Gastroesophageal sphincter (tissue), 4 donors: ENCODE results near the gene PDZD2. TPM values are rescaled to one million over a fixed set of nuclear protein-coding genes. Genes with fewer than 3 reads are reported as not detected.

Source experiments
- ATAC-seq: fragments of 150-250 bp; one replicate; pipeline ENCODE4 v1.9.1; 2016; ENCODE audit warnings: mild to moderate bottlenecking, moderate library complexity
- H3K27ac ChIP-seq, 4 donors: fragments of 200-600 bp; sonication (generic) in 3 of 4; 1 replicate in 3 of 4; 2 replicates in 1 of 4; pipeline ENCODE4 v1.5.1; 2016 to 2019
- H3K27me3 ChIP-seq: fragments of 200-600 bp; sonication (generic); one replicate; pipeline ENCODE4 v1.5.1; 2019
- H3K36me3 ChIP-seq, 2 donors: fragments of 200-600 bp; sonication (generic); one replicate each; pipeline ENCODE4 v1.5.1; 2019; ENCODE audit warnings: control low read depth in 1 of 2
- H3K4me1 ChIP-seq, 3 donors: fragments of 200-600 bp; sonication (generic); 1 replicate in 2 of 3; 2 replicates in 1 of 3; pipeline ENCODE4 v1.5.1; 2016 to 2019; ENCODE audit warnings: control low read depth in 2 of 3
- H3K4me3 ChIP-seq, 2 donors: fragments of 200-600 bp; sonication (generic); one replicate each; pipeline ENCODE4 v1.5.1; 2019; ENCODE audit warnings: mild to moderate bottlenecking in 1 of 2, moderate library complexity in 1 of 2
- H3K9me3 ChIP-seq, 3 donors: fragments of 200-600 bp; sonication (generic); one replicate each; pipeline ENCODE4 v1.5.1; 2017 to 2019; ENCODE audit warnings: control low read depth in 2 of 3
- EP300 ChIP-seq: sonication (generic); formaldehyde crosslinking; IDR thresholded peaks from one replicate; pipeline ENCODE4 v1.6.1; 2017; ENCODE audit warnings: antibody characterized with exemption, mild to moderate bottlenecking
- POLR2A ChIP-seq, 2 donors: fragments of 450-650 bp; IDR thresholded peaks; one replicate each; pipeline ENCODE4 v1.6.1; 2017; ENCODE audit warnings: antibody characterized with exemption in 2 of 2, mild to moderate bottlenecking in 2 of 2, moderate library complexity in 1 of 2
- POLR2AphosphoS5 ChIP-seq: sonication (generic); formaldehyde crosslinking; IDR thresholded peaks from one replicate; pipeline ENCODE4 v1.6.1; 2017; ENCODE audit warnings: antibody characterized with exemption
- WGBS, 2 donors: methylation state at CpG; one replicate each; pipeline ENCODE4 v1.1.5; 2018; ENCODE audit warnings: low coverage in 1 of 2; 5-methylcytosine and 5-hydroxymethylcytosine counted together
- total RNA-seq, 4 donors: library from RNA; depleted of rRNA; stranded (reverse); fragments of >200 nt; gene quantifications; one replicate each; pipeline ENCODE4 v1.1.0, GENCODE V29; 2016
- TF ChIP-seq, protein P1 (sequence below), 4 experiments: fragments of 200-600 bp in 2 of 4; fragments of 450-650 bp in 2 of 4; sonication (generic) in 1 of 4; IDR thresholded peaks; one replicate each; pipeline ENCODE4 v1.5.1; 2017 to 2019; ENCODE audit warnings: antibody characterized with exemption in 4 of 4, mild to moderate bottlenecking in 2 of 4, moderate library complexity in 2 of 4

The PDZD2 gene
- total RNA-seq, 4 donors from 2014 or later: 8.6 to 19.4 (median 14.0) TPM

DNA sequence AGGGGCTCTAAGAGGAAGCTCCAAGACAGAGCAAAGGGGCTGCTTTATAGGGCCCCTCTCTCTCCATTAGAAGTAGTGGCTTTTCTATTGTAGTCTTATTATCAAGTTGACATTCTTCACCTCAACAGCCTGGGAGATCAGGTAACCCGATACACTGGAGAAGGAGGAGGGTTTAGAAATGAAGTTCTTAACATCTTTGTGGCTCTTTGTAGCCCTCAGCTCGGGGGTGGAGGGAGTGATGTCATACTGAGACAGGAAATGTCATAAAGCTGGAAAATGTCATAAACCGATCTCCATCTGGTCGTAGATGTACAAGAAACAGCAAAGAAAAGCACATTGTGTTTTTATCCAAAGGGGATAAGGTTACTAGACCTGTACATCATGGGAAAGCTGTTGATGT, 17.9 kb downstream of the PDZD2 start:
- H3K4me3 ChIP-seq: no peak overlapping the region
- H3K27me3 ChIP-seq: no peaks in the 10 kb centered on the region
- H3K36me3 ChIP-seq: no peaks in the 10 kb centered on the region
- no peak overlapping the region for H3K27ac ChIP-seq
- no peaks in the 10 kb centered on the region for H3K9me3 ChIP-seq
- TF ChIP-seq, protein P1, sequence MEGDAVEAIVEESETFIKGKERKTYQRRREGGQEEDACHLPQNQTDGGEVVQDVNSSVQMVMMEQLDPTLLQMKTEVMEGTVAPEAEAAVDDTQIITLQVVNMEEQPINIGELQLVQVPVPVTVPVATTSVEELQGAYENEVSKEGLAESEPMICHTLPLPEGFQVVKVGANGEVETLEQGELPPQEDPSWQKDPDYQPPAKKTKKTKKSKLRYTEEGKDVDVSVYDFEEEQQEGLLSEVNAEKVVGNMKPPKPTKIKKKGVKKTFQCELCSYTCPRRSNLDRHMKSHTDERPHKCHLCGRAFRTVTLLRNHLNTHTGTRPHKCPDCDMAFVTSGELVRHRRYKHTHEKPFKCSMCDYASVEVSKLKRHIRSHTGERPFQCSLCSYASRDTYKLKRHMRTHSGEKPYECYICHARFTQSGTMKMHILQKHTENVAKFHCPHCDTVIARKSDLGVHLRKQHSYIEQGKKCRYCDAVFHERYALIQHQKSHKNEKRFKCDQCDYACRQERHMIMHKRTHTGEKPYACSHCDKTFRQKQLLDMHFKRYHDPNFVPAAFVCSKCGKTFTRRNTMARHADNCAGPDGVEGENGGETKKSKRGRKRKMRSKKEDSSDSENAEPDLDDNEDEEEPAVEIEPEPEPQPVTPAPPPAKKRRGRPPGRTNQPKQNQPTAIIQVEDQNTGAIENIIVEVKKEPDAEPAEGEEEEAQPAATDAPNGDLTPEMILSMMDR (IDR thresholded peaks at IDR 0.05): no peak
- TF ChIP-seq EP300 (no peak), POLR2AphosphoS5 (no peak), POLR2A (IDR thresholded peaks at IDR 0.05) (no peak)
- no peaks in the 10 kb centered on the region for H3K4me1 ChIP-seq
- 58 to 76% methylated on average over 3 to 4 of the region's 4 CpGs for WGBS, 2 donors
- ATAC-seq: no peak

DNA sequence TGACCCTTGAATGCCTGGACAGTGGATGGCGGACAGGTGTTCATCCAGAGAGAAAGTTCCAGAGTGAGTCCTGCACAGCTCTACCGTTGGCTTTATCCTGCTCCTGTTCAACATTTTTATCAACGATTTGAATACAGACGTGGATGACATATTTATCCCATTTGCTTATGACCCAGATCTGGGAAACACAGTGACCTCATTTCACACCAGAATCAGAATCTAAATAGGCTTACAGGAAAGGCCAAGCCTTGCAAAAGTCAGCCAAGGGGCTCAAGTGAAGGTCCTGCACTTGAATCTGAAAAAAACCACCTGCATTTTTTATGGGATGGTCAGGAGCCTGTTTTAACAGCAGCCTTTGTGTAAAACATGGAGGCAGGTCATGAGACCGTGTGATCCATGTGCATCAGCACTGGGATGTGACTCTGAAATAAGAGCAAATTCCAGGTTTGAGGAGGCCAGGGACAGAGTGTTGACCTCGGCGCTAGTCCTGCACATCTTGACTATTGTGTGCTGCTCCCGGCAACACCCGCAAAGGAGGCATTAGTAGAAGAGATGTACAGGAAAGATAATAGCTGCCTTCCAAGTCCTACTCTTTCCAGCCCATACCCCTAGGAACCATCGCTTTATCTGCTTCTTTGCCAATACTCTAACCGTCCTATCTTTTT, 18.5 kb downstream of the PDZD2 start:
- no peaks in the 10 kb centered on the region for H3K9me3 ChIP-seq
- no peaks in the 10 kb centered on the region for H3K4me1 ChIP-seq
- no peaks in the 10 kb centered on the region for H3K27me3 ChIP-seq
- no peak for ATAC-seq
- no peak overlapping the region for H3K4me3 ChIP-seq
- 54 to 78% methylated on average over 2 to 11 of the region's 11 CpGs for WGBS, 2 donors
- H3K36me3 ChIP-seq: no peaks in the 10 kb centered on the region
- H3K27ac ChIP-seq: no peak overlapping the region
- TF ChIP-seq EP300: no peak
- no peak for TF ChIP-seq POLR2AphosphoS5
- TF ChIP-seq POLR2A (IDR thresholded peaks at IDR 0.05): no peak
- TF ChIP-seq, protein P1 (IDR thresholded peaks at IDR 0.05): no peak

DNA sequence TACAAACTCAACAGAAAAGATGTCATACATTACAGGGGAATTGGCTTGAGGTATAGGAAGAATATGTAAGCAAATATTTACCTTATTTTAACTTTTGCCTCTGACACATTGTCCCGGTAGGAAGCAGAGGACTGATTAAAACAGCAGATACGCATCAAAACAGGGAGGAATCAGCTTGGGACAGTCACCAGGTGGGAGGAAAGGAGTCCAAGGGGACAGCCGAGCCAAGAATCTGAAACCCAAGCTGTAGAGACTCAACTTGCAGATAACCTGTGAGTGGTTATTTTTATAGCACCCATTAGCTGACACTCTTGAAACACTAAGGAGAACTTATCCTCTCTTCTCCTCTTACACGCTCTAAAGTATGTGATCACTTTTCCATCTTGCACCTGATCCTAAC, 22.3 kb downstream of the PDZD2 start:
- Histone ChIP-seq H3K27ac (no peak overlapping the region), H3K4me1 (no peaks in the 10 kb centered on the region), H3K9me3 (no peaks in the 10 kb centered on the region), H3K27me3 (no peaks in the 10 kb centered on the region), H3K36me3 (no peaks in the 10 kb centered on the region), H3K4me3 (no peak overlapping the region)
- no peak for TF ChIP-seq POLR2A (IDR thresholded peaks at IDR 0.05)
- TF ChIP-seq POLR2AphosphoS5: no peak
- TF ChIP-seq, protein P1 (IDR thresholded peaks at IDR 0.05): no peak
- TF ChIP-seq EP300: no peak
- WGBS, 2 donors: 70 to 75% methylated on average over 2 to 4 of the region's 4 CpGs
- no peak for ATAC-seq

DNA sequence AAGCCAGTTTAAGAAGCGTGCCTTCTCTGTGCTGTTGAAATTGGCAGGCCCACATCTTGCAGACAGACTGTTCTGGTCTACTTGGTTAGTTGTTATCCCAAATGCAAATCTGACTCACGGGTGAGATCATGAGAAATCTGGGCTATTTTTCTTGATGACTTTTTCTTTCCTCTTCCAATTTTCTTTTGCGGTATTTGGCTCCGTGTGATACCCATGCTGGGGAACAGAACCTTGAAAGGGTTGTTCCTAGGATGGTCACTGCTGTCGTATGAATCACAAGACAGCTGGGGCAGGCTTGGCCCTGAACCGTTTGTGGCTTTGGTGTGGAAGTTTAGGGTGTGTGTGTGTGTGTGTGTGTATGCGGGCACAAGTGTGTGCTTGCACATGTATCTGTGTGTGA, 24.6 kb downstream of the PDZD2 start:
- no peaks in the 10 kb centered on the region for H3K36me3 ChIP-seq
- H3K27ac ChIP-seq: no peak overlapping the region
- TF ChIP-seq POLR2A (IDR thresholded peaks at IDR 0.05) (no peak), EP300 (no peak), POLR2AphosphoS5 (no peak)
- TF ChIP-seq, protein P1 (IDR thresholded peaks at IDR 0.05): no peak
- H3K27me3 ChIP-seq: no peaks in the 10 kb centered on the region
- no peak overlapping the region for H3K4me3 ChIP-seq
- WGBS, 2 donors: 57 to 68% methylated on average over 4 to 7 of the region's 7 CpGs
- H3K9me3 ChIP-seq: no peaks in the 10 kb centered on the region
- H3K4me1 ChIP-seq: no peaks in the 10 kb centered on the region
- ATAC-seq: no peak

DNA sequence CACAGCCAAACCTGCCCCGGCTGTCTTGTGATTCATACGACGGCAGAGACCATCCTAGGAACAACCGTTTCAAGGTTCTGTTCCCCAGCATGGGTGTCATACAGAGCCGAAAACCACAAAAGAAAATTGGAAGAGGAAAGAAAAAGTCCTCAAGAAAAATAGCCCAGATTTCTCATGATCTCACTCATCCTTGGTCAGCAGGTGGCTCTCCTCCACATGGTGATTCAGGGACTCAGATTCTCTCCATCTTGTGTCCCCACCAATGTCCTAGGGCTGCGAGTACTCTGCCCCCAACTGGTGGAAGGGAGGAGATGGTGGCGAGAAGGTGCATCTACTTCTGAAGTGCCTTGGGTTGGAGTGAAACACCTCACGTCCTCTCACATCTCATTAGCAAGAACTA, 25.6 kb downstream of the PDZD2 start:
- H3K36me3 ChIP-seq: no peaks in the 10 kb centered on the region
- 80 to 83% methylated on average over 1 to 7 of the region's 8 CpGs for WGBS, 2 donors
- no peak for ATAC-seq
- H3K27me3 ChIP-seq: no peaks in the 10 kb centered on the region
- H3K4me3 ChIP-seq: no peak overlapping the region
- no peaks in the 10 kb centered on the region for H3K9me3 ChIP-seq
- TF ChIP-seq, protein P1 (IDR thresholded peaks at IDR 0.05): no peak
- no peak for TF ChIP-seq EP300
- no peak for TF ChIP-seq POLR2AphosphoS5
- no peak for TF ChIP-seq POLR2A (IDR thresholded peaks at IDR 0.05)
- no peak overlapping the region for H3K27ac ChIP-seq
- no peaks in the 10 kb centered on the region for H3K4me1 ChIP-seq
